ENCODE results near the gene THAP5. TPM values are rescaled to one million over a fixed set of nuclear protein-coding genes. Genes with fewer than 3 reads are reported as not detected.
"Not testable (repeated sequence)": the region's sequence is repeated elsewhere in the genome, so short reads cannot be mapped to it uniquely, and the experiment has no call there.

The THAP5 gene
- total RNA-seq, 1 donor from 2014 or later: 21.1 TPM

DNA sequence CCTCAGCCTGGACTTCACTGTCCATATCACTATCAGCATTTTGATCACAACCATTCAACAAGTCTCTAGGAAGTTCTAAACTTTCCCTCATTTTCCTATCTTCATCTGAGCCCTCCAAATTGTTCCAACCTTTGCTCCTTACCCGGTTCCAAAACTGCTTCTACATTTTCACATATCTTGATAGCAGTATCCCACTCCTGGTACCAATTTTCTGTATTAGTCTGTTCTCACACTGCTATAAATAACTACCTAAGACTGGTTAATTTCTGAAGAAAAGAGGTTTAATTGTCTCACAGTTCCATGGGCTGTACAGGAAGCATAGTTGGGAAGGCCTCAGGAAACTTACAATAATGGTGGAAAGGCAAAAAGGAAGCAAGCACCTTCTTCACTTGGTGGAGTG lies 11.9 kb downstream of the THAP5 start:
- no peak for FAIRE-seq
- no peak for DNase-seq (ENCODE audit: low read depth)
- TF ChIP-seq, protein P1, sequence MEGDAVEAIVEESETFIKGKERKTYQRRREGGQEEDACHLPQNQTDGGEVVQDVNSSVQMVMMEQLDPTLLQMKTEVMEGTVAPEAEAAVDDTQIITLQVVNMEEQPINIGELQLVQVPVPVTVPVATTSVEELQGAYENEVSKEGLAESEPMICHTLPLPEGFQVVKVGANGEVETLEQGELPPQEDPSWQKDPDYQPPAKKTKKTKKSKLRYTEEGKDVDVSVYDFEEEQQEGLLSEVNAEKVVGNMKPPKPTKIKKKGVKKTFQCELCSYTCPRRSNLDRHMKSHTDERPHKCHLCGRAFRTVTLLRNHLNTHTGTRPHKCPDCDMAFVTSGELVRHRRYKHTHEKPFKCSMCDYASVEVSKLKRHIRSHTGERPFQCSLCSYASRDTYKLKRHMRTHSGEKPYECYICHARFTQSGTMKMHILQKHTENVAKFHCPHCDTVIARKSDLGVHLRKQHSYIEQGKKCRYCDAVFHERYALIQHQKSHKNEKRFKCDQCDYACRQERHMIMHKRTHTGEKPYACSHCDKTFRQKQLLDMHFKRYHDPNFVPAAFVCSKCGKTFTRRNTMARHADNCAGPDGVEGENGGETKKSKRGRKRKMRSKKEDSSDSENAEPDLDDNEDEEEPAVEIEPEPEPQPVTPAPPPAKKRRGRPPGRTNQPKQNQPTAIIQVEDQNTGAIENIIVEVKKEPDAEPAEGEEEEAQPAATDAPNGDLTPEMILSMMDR (IDR thresholded peaks at IDR 0.05; ENCODE audit: insufficient read depth, low read length, severe bottlenecking): no peak
- Histone ChIP-seq H3K4me3 (ENCODE audit: low read depth, low read length) (no peak overlapping the region), H3K27me3 (ENCODE audit: control insufficient read depth, insufficient read depth, low read length) (no peaks in the 10 kb centered on the region), H3K36me3 (ENCODE audit: control insufficient read depth, insufficient read depth, low read length) (no peaks in the 10 kb centered on the region)

DNA sequence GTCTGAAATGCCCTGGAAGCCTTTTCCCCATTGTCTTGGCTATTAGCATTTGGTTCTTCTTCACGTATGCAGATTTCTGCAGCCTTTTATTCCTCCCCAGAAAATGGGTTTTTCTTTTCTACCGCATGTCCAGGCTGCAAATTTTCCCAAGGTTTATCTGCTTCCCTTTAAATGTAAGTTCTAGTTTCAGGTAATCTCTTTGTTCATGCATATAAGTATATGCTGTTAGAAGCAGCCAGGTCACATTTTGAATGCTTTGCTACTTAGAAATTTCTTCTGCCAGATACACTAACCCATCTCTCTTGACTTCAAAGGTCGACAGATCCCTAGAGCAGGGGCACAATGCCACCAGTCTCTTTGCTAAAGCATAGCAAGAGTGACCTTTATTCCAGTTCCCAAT lies 12.3 kb downstream of the THAP5 start:
- Histone ChIP-seq H3K4me3 (ENCODE audit: low read depth, low read length) (no peak overlapping the region), H3K27me3 (ENCODE audit: control insufficient read depth, insufficient read depth, low read length) (no peaks in the 10 kb centered on the region), H3K36me3 (ENCODE audit: control insufficient read depth, insufficient read depth, low read length) (no peaks in the 10 kb centered on the region)
- FAIRE-seq: no peak
- TF ChIP-seq, protein P1 (IDR thresholded peaks at IDR 0.05; ENCODE audit: insufficient read depth, low read length, severe bottlenecking): no peak
- no peak for DNase-seq (ENCODE audit: low read depth)

DNA sequence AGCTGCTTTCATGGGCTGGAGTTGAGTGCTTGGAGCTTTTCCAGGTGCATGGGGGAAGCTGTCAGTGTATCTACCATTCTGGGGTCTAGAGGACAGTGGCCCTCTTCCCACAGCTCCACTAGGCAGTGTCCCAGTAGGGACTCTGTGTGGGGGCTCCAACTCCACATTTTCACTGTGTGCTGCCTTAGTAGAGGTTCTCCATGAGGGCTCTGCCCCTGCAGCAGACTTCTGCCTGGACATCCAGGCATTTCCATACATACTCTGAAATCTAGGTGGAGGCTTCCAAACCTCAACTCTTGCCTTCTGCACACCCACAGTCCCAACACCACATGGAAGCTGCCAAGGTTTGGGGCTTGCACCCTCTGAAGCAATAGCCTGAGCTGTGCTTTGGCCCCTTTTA lies 12.8 kb downstream of the THAP5 start:
- DNase-seq (ENCODE audit: low read depth); H3K27me3 ChIP-seq (ENCODE audit: control insufficient read depth, insufficient read depth, low read length); H3K4me3 ChIP-seq (ENCODE audit: low read depth, low read length); FAIRE-seq; H3K36me3 ChIP-seq (ENCODE audit: control insufficient read depth, insufficient read depth, low read length): not testable (repeated sequence)

DNA sequence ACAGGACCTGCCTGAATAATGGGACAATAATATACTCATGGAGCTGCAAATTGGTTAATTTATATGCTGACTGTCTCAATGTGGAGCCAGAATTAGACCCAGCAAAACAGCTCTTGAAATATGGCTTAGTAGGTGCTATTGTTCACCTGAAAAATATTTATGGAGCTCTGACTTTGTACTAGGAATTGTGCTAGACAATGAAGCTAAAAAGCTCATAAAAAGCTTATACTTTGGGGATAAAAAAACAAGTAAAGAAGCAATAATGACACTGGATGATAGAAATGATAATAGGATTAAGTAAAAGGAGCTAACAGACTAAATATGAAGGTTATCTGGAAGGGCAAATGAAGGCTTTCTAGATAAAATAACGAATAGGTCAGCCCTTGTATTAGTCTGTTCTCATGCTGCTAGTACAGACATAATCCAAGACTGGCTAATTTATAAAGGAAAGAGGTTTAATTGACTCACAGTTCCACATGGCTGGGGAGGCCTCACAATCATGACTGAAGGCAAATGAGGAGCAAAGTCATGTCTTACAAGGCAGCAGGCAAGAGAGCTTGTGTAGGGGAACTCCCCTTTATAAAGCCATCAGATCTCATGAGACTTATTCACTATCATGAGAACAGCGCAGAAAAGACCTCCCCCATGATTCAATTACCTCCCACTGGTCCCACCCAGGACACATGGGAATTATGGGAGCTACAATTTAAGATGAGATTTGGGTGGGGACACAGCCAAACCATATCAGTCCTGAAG lies 21.2 kb downstream of the THAP5 start:
- not testable (repeated sequence) for H3K27me3 ChIP-seq (ENCODE audit: control insufficient read depth, insufficient read depth, low read length); H3K4me3 ChIP-seq (ENCODE audit: low read depth, low read length); H3K36me3 ChIP-seq (ENCODE audit: control insufficient read depth, insufficient read depth, low read length); DNase-seq (ENCODE audit: low read depth); FAIRE-seq

DNA sequence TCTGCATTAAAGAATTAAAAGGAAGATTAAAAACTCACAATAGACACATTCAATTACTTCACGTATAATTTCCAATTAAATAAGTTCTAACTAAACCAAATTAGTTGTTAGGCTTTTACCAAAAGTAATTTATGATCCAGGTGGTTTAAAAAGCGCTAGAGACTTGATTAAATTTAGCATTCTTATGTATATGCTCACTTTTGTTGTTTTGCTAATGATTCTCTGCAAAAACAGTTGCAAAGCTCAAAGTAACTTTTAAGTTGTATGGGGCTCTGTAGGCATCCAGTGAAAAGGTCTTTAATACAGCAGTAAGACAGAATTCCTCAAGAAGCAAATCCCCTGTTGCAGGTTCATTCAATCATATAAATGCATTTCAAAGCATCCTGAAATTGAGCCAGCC lies 28.0 kb downstream of the THAP5 start:
- Histone ChIP-seq H3K4me3 (ENCODE audit: low read depth, low read length) (no peak overlapping the region), H3K36me3 (ENCODE audit: control insufficient read depth, insufficient read depth, low read length) (no peaks in the 10 kb centered on the region), H3K27me3 (ENCODE audit: control insufficient read depth, insufficient read depth, low read length) (no peaks in the 10 kb centered on the region)
- FAIRE-seq: no peak
- TF ChIP-seq, protein P1 (IDR thresholded peaks at IDR 0.05; ENCODE audit: insufficient read depth, low read length, severe bottlenecking): no peak
- no peak for DNase-seq (ENCODE audit: low read depth)

DNA sequence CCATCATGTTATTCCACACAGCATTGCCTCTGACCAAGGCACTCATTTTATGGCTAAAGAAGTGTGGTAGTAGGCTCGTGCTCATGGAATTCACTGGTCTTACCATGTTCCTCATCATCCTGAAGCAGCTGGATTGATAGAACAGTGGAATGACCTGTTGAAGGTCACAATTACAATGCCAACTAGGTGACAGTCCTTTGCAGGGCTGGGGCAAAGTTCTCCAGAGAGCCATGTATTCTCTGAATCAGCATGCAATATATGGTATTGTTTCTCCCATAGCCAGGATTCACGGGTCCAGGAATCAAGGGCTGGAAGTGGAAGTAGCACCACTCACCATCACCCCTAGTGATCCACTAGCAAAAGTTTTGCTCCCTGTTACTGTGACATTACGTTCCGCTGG lies 30.8 kb downstream of the THAP5 start:
- not testable (repeated sequence) for H3K36me3 ChIP-seq (ENCODE audit: control insufficient read depth, insufficient read depth, low read length); H3K4me3 ChIP-seq (ENCODE audit: low read depth, low read length); DNase-seq (ENCODE audit: low read depth); FAIRE-seq; H3K27me3 ChIP-seq (ENCODE audit: control insufficient read depth, insufficient read depth, low read length)

DNA sequence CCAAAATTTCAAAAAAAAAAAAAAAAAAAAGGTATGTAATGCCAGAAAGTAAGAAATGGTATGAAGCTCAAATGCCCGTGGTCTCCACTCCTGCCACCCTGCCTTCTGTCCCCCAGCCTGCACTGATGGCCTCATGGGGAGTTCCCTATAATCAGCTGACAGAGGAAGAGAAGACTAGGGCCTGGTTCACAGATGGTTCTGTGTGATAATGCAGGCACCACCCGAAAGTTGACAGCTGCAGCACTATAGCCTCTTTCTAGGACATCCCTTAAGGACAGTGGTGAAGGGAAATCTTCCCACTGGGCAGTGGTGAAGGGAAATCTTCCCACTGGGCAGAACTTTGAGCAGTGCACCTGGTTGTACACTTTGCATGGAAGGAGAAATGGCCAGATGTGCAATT lies 31.3 kb downstream of the THAP5 start:
- H3K27me3 ChIP-seq (ENCODE audit: control insufficient read depth, insufficient read depth, low read length); H3K4me3 ChIP-seq (ENCODE audit: low read depth, low read length); H3K36me3 ChIP-seq (ENCODE audit: control insufficient read depth, insufficient read depth, low read length); DNase-seq (ENCODE audit: low read depth); FAIRE-seq: not testable (repeated sequence)

DNA sequence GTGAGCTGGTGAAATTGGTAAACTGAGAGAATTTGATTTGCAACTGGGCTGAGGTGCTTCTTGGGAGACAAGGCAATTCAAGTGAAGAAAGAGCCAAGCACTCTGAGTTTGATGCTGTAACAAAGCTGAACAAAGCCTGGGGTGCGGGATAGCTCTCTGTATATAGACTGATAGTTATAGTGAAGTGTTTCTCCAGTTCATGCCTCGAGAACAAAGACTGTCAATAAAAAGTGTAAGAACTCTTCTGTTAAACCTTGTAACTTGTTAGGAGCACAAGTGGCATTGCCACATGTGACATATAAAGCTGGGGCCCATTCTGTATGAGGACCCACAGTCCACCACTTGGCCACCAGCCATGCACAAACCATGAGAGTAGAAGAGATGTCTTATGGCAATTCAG lies 32.3 kb downstream of the THAP5 start:
- TF ChIP-seq, protein P1 (IDR thresholded peaks at IDR 0.05; ENCODE audit: insufficient read depth, low read length, severe bottlenecking): no peak
- FAIRE-seq: no peak

More for the DNA sequence above, 32.3 kb downstream of the THAP5 start:
- no peak for DNase-seq (ENCODE audit: low read depth)
- Histone ChIP-seq H3K27me3 (ENCODE audit: control insufficient read depth, insufficient read depth, low read length) (no peaks in the 10 kb centered on the region), H3K4me3 (ENCODE audit: low read depth, low read length) (no peak overlapping the region), H3K36me3 (ENCODE audit: control insufficient read depth, insufficient read depth, low read length) (no peaks in the 10 kb centered on the region)
